Endothelial cell of umbilical vein (primary cell): ENCODE measurements around the gene ZNF146. TPM values are rescaled to one million over a fixed set of nuclear protein-coding genes. Genes with fewer than 3 reads are reported as not detected.

Experiments
- BruUV-seq: library from RNA; stranded (reverse); fragments of 400-500 nt; replicated peaks from 2 replicates; lab custom pipeline; 2021; lab: Mats Ljungman, UMichigan
- CTCF ChIA-PET: fragments of 300-600, 350-600 bp; sonication (Branson Sonifier 250); formaldehyde crosslinking; loops from one replicate; lab custom pipeline; 2021; ENCODE audit warnings: antibody characterized with exemption, inconsistent platforms; lab: Charles Lee
- POLR2A ChIA-PET: fragments of 300-600, 350-600 bp; sonication (Branson Sonifier 250); formaldehyde crosslinking; loops from one replicate; lab custom pipeline; 2021; ENCODE audit warnings: antibody characterized with exemption, inconsistent platforms; lab: Charles Lee
- DNase-seq: peaks from one replicate; pipeline ENCODE4 v3.0.0-alpha.2; 2011; ENCODE audit warnings: low read depth, low spot score
- FAIRE-seq: peaks from 2 replicates; lab custom pipeline; 2011; peaks lifted over from hg19 to GRCh38; lab: Jason Lieb, UNC
- H2AFZ ChIP-seq: 2 replicates; pipeline ENCODE4 v1.6.0; 2012; ENCODE audit warnings: low read depth, low read length, control low read depth, inconsistent platforms
- H3K27ac ChIP-seq: 2 replicates; pipeline ENCODE4 v1.5.1; 2011; ENCODE audit warnings: low read depth, mild to moderate bottlenecking, control low read depth, low read length, moderate library complexity; ENCODE audit not compliant: insufficient read depth
- H3K27me3 ChIP-seq, 2 experiments: 2 replicates each; pipeline versions ENCODE4 v1.6.0 to v1.6.1; 2011; ENCODE audit warnings: low read length in 2 of 2, mixed read lengths in 1 of 2; ENCODE audit not compliant: control insufficient read depth in 2 of 2, insufficient read depth in 2 of 2
- H3K36me3 ChIP-seq, 2 experiments: 2 replicates in 1 of 2; 3 replicates in 1 of 2; pipeline ENCODE4 v1.5.1; 2011; ENCODE audit warnings: low read length in 2 of 2, mild to moderate bottlenecking in 1 of 2, moderate library complexity in 1 of 2; ENCODE audit not compliant: control insufficient read depth in 2 of 2, insufficient read depth in 2 of 2; ENCODE audit errors: extremely low read depth in 1 of 2
- H3K4me1 ChIP-seq: 3 replicates; pipeline ENCODE4 v1.5.1; 2011; ENCODE audit warnings: mild to moderate bottlenecking, low read length; ENCODE audit not compliant: control insufficient read depth, insufficient read depth; ENCODE audit errors: extremely low read depth
- H3K4me2 ChIP-seq: 2 replicates; pipeline ENCODE4 v1.6.1; 2011; ENCODE audit warnings: low read length, control low read depth, mixed read lengths; ENCODE audit not compliant: insufficient read depth
- H3K4me3 ChIP-seq, 3 experiments: fragments of 200-600 bp in 1 of 3; sonication (generic), shearing (Covaris generic) in 1 of 3; replicated peaks in 1 of 3; 2 replicates each; pipeline ENCODE4 v1.5.1; 2011 to 2016; ENCODE audit warnings: control low read depth in 3 of 3, low read length in 3 of 3, mild to moderate bottlenecking in 2 of 3, inconsistent platforms in 1 of 3, low read depth in 1 of 3, moderate library complexity in 1 of 3; ENCODE audit not compliant: insufficient read depth in 1 of 3
- H3K79me2 ChIP-seq: 2 replicates; pipeline ENCODE4 v1.6.0; 2012; ENCODE audit warnings: low read length, inconsistent platforms; ENCODE audit not compliant: control insufficient read depth, insufficient read depth
- H3K9ac ChIP-seq: replicated peaks from 2 replicates; pipeline ENCODE3; 2011; ENCODE audit warnings: low read length, control low read depth; ENCODE audit not compliant: insufficient read depth; ENCODE audit errors: extremely low read depth
- H3K9me1 ChIP-seq: replicated peaks from 3 replicates; pipeline ENCODE4 v1.6.0; 2011; ENCODE audit warnings: mild to moderate bottlenecking, low read length; ENCODE audit not compliant: control insufficient read depth, insufficient read depth; ENCODE audit errors: extremely low read depth
- H3K9me3 ChIP-seq: replicated peaks from 2 replicates; pipeline ENCODE4 v1.5.1; 2012; ENCODE audit warnings: low read length, inconsistent platforms; ENCODE audit not compliant: control insufficient read depth, insufficient read depth
- H4K20me1 ChIP-seq: replicated peaks from 2 replicates; pipeline ENCODE3; 2011; ENCODE audit warnings: mild to moderate bottlenecking, low read length; ENCODE audit not compliant: control insufficient read depth, insufficient read depth; ENCODE audit errors: extremely low read depth
- CTCF ChIP-seq, 2 donors: IDR thresholded peaks; 1 replicate in 1 of 2; 2 replicates in 1 of 2; pipeline ENCODE4 v1.5.1; 2011; ENCODE audit warnings: low read length in 2 of 2, mild to moderate bottlenecking in 2 of 2, moderate library complexity in 2 of 2, control low read depth in 1 of 2, inconsistent platforms in 1 of 2, low read depth in 1 of 2; ENCODE audit not compliant: insufficient read depth in 1 of 2; ENCODE audit errors: extremely low read depth in 1 of 2
- EZH2 ChIP-seq: IDR thresholded peaks from 2 replicates; pipeline ENCODE4 v1.6.1; 2012; ENCODE audit warnings: borderline replicate concordance, low read depth, mild to moderate bottlenecking, moderate library complexity, low read length, inconsistent platforms; ENCODE audit not compliant: severe bottlenecking
- FOS ChIP-seq: IDR thresholded peaks from 2 replicates; pipeline ENCODE4 v1.6.1; 2011; ENCODE audit warnings: mild to moderate bottlenecking, low read length, moderate library complexity, borderline replicate concordance; ENCODE audit not compliant: insufficient read depth
- GATA2 ChIP-seq: IDR thresholded peaks from 2 replicates; pipeline ENCODE4 v1.7.0; 2011; ENCODE audit warnings: low read depth, mild to moderate bottlenecking, moderate library complexity, mixed read lengths, low read length; ENCODE audit not compliant: insufficient read length, insufficient read depth
- JUN ChIP-seq: IDR thresholded peaks from 2 replicates; pipeline ENCODE4 v1.6.1; 2011; ENCODE audit warnings: borderline replicate concordance, low read depth; ENCODE audit not compliant: insufficient read length, insufficient read depth
- MAX ChIP-seq: IDR thresholded peaks from 2 replicates; pipeline ENCODE4 v1.6.1; 2011; ENCODE audit not compliant: insufficient read depth, insufficient read length
- MYC ChIP-seq: IDR thresholded peaks from one replicate; pipeline ENCODE4 v1.6.1; 2011; ENCODE audit warnings: mild to moderate bottlenecking, low read depth, low read length
- POLR2A ChIP-seq: IDR thresholded peaks from 2 replicates; pipeline ENCODE4 v1.6.1; 2012; ENCODE audit warnings: low read depth, mild to moderate bottlenecking, control low read depth, low read length
- POLR2AphosphoS5 ChIP-seq: IDR thresholded peaks from 2 replicates; pipeline ENCODE4 v1.6.1; 2012; ENCODE audit warnings: low read depth, mild to moderate bottlenecking, control low read depth, low read length, moderate library complexity; ENCODE audit not compliant: insufficient read depth
- dilution Hi-C: fragments of 300-500 bp; cut with MboI; formaldehyde crosslinking; loops from one replicate; pipeline ENCODE4 v1.15.0; 2019; ENCODE audit warnings: low sequenced_read_pairs; ENCODE audit not compliant: extremely low pct_ligation_motif_present
- intact Hi-C: fragments of 100-400 bp; cut with micrococcal nuclease; formaldehyde crosslinking; loops from one replicate; pipeline ENCODE4 v1.10.0; 2022
- polyA plus RNA-seq, 4 experiments: library from polyadenylated mRNA; depleted of rRNA in 3 of 4; stranded (reverse) in 3 of 4; unstranded in 1 of 4; fragments of >200 nt; gene quantifications; 2 replicates each; pipeline versions ENCODE4 v1.2.1 to v1.2.3, GENCODE V29; 2011 to 2012; ENCODE audit warnings: missing spikeins in 1 of 4
- total RNA-seq: library from RNA; stranded (reverse); gene quantifications from 2 replicates; pipeline ENCODE4 v1.2.3, GENCODE V29; 2021

Gene ZNF146
- total and polyA plus RNA-seq, 2 donors (not counting 3 experiments of a cell fraction or from before 2014, with no cell fraction given) = 17.8 to 63.3 TPM

GRCh38 chr19:36252047-36252446 is 37.1 kb downstream of the ZNF146 start:
- no peak overlapping the region for H3K4me3 ChIP-seq
- POLR2A ChIA-PET = no interaction called here
- H3K79me2 ChIP-seq = no peaks in the 10 kb centered on the region
- CTCF ChIA-PET = no interaction called here
- intact Hi-C loops (no loop called here), dilution Hi-C loops (no loop called here)
- no peaks in the 10 kb centered on the region for H3K9me3 ChIP-seq
- no peak overlapping the region for H3K9ac ChIP-seq
- TF ChIP-seq JUN = no peak
- no peak for TF ChIP-seq EZH2
- TF ChIP-seq GATA2 = no peak
- TF ChIP-seq FOS = no peak
- no peak for TF ChIP-seq MYC
- no peak for TF ChIP-seq MAX
- TF ChIP-seq POLR2AphosphoS5 = no peak
- no peak for TF ChIP-seq POLR2A
- TF ChIP-seq CTCF (IDR thresholded peaks at IDR 0.05; ENCODE audit: extremely low read depth in 1 of 2, insufficient read depth in 1 of 2, low read depth in 1 of 2, low read length in 2 of 2) = no peak
- no peaks in the 10 kb centered on the region for H4K20me1 ChIP-seq
- no peaks in the 10 kb centered on the region for H3K4me1 ChIP-seq
- no peak overlapping the region for H2AFZ ChIP-seq
- FAIRE-seq (peak; percentile 35), DNase-seq (no peak)
- H3K9me1 ChIP-seq = no peaks in the 10 kb centered on the region
- no peaks in the 10 kb centered on the region for H3K27me3 ChIP-seq
- no peaks in the 10 kb centered on the region for H3K36me3 ChIP-seq
- no TSS peak for BruUV-seq
- H3K4me2 ChIP-seq = no peak overlapping the region
- no peak overlapping the region for H3K27ac ChIP-seq
